ENCODE measurements around the gene FAM177A1. TPM values are rescaled to one million over a fixed set of nuclear protein-coding genes. Genes with fewer than 3 reads are reported as not detected.
"Not testable (repeated sequence)": the region's sequence is repeated elsewhere in the genome, so short reads cannot be mapped to it uniquely, and the experiment has no call there.

The FAM177A1 gene
- total and polyA plus RNA-seq, 10 of the 15 experiments (the other 5 are each of a cell fraction or from before 2014, with no cell fraction given): 5.3 to 38.6 (median 20.7) TPM

DNA sequence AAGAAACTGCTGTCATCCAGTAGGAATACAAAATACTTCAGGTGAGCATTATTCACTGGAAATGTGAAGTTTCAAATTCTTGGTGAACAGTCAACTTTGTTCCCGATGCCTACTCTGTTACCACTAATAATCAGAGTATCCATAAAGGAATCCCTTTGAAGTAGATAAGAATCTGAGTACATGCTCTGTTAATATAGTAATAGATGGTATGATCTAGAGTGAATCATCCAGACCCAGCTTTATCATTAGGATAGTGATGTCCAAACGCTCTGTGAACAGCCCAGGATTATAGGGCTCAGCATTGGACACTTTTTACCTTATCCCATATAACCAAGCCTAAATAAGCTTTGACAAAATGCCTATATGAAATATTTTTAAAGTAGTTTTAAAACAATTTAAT is 42.4 kb downstream of the FAM177A1 start:
- H3K27me3 ChIP-seq (replicated peaks in 1 of 2; ENCODE audit: control insufficient read depth in 2 of 2, insufficient read depth in 2 of 2, low read length in 1 of 2): no peaks in the 10 kb centered on the region
- FAIRE-seq (no peak), ATAC-seq (no peak), DNase-seq (ENCODE audit: low read depth, low spot score) (no peak)
- H3K27ac ChIP-seq (ENCODE audit: control insufficient read depth, insufficient read depth): no peak overlapping the region
- RAD21 ChIA-PET (ENCODE audit: unreplicated experiment): no interaction called here
- intact Hi-C loops (cut with micrococcal nuclease; ENCODE audit: unreplicated experiment): no loop called here
- POLR2A ChIA-PET: no interaction called here
- no peak overlapping the region for H3K4me2 ChIP-seq (ENCODE audit: control insufficient read depth, insufficient read depth)
- H4K20me1 ChIP-seq (ENCODE audit: control insufficient read depth, insufficient read depth): no peaks in the 10 kb centered on the region
- no TSS peak for BruUV-seq (replicated peaks)
- H3K9me3 ChIP-seq (replicated peaks; ENCODE audit: control insufficient read depth, insufficient read depth, low read length): no peaks in the 10 kb centered on the region
- H3K4me3 ChIP-seq: no peak overlapping the region
- SMC1A ChIA-PET (ENCODE audit: uncharacterized antibody, unreplicated experiment): interaction anchor here (1.4 kb wide), 1 partner anchor 42 kb away, joined by 3 read pairs; no protein-coding TSS in a partner anchor
- H3K79me2 ChIP-seq (ENCODE audit: control insufficient read depth, insufficient read depth, low read length): no peaks in the 10 kb centered on the region
- H3K4me1 ChIP-seq (ENCODE audit: control insufficient read depth, insufficient read depth, low read length): no peaks in the 10 kb centered on the region
- WGBS (ENCODE audit: insufficient coverage, insufficient replicate concordance, low lambda C conversion rate, missing lambda C conversion rate): 96% methylated on average over 2 of the region's 2 CpGs
- CTCF ChIA-PET: no interaction called here
- no peak overlapping the region for H2AFZ ChIP-seq (ENCODE audit: control insufficient read depth, low read depth, low read length)
- TF ChIP-seq STAT1 (conservative IDR thresholded peaks at IDR 0.05) (no peak), KDM1A (IDR thresholded peaks at IDR 0.05; ENCODE audit: borderline replicate concordance) (no peak), BHLHE40 (IDR thresholded peaks at IDR 0.05; ENCODE audit: borderline replicate concordance in 1 of 2, low read depth in 2 of 2, low read length in 1 of 2) (no peak)
- no peak overlapping the region for H3K9ac ChIP-seq (ENCODE audit: control insufficient read depth, insufficient read depth, low read length)
- H3K36me3 ChIP-seq (ENCODE audit: control insufficient read depth in 2 of 2, insufficient read depth in 2 of 2, low read length in 1 of 2): peaks cover 0 to 6% of the 10 kb centered on the region in 2 experiments; a peak in 2 of 4 replicates
- in situ Hi-C loops (cut with MboI): no loop called here

DNA sequence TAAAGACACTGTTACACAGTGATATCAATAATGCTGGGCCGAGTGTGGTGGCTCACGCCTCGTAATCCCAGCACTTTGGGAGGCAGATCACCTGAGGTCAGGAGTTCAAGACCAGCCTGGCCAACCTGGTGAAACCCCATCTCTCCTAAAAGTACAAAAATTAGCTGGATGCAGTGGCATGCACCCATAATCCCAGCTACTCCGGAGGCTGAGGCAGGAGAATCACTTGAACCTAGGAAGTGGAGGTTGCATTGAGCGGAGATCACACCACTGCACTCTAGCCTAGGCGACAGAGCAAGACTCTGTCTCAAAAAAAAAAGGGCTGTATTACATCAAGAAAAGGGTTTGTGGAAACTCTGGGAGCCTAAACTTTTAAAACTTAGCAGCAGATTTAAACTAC is 48.6 kb downstream of the FAM177A1 start:
- FAIRE-seq; in situ Hi-C loops (cut with MboI); H3K9ac ChIP-seq (ENCODE audit: control insufficient read depth, insufficient read depth, low read length); intact Hi-C loops (cut with micrococcal nuclease; ENCODE audit: unreplicated experiment); H3K27ac ChIP-seq (ENCODE audit: control insufficient read depth, insufficient read depth); H3K9me3 ChIP-seq (replicated peaks; ENCODE audit: control insufficient read depth, insufficient read depth, low read length); DNase-seq (ENCODE audit: low read depth, low spot score); H3K79me2 ChIP-seq (ENCODE audit: control insufficient read depth, insufficient read depth, low read length); H3K27me3 ChIP-seq (replicated peaks in 1 of 2; ENCODE audit: control insufficient read depth in 2 of 2, insufficient read depth in 2 of 2, low read length in 1 of 2); BruUV-seq (replicated peaks); H2AFZ ChIP-seq (ENCODE audit: control insufficient read depth, low read depth, low read length); H4K20me1 ChIP-seq (ENCODE audit: control insufficient read depth, insufficient read depth); SMC1A ChIA-PET (ENCODE audit: uncharacterized antibody, unreplicated experiment); H3K4me1 ChIP-seq (ENCODE audit: control insufficient read depth, insufficient read depth, low read length); RAD21 ChIA-PET (ENCODE audit: unreplicated experiment); H3K4me2 ChIP-seq (ENCODE audit: control insufficient read depth, insufficient read depth); CTCF ChIA-PET; ATAC-seq; H3K4me3 ChIP-seq: not testable (repeated sequence)
- H3K36me3 ChIP-seq (ENCODE audit: control insufficient read depth in 2 of 2, insufficient read depth in 2 of 2, low read length in 1 of 2): peaks cover 0 to 13% of the 10 kb centered on the region in 2 experiments; a peak in 2 of 4 replicates
- POLR2A ChIA-PET: interaction anchor here (1.2 kb wide), 1 partner anchor 10 kb away, joined by 4 read pairs; no protein-coding TSS in a partner anchor
- WGBS (ENCODE audit: insufficient coverage, insufficient replicate concordance, low lambda C conversion rate, missing lambda C conversion rate): 93% methylated on average over 6 of the region's 6 CpGs

Measured in GM12878 (cell line).